GM12875 (cell line): ENCODE data around the gene PPRC1.
A peak's percentile ranks its signal among the peaks of the same experiment; 100 is the strongest.

ENCODE experiments used
- H3K4me3 ChIP-seq: one replicate; pipeline ENCODE4 v1.5.1; 2011; ENCODE audit warnings: low read depth, low read length, control low read depth
- TF ChIP-seq, protein P1 (sequence below): IDR thresholded peaks from 2 replicates; pipeline ENCODE4 v1.5.1; 2011; ENCODE audit warnings: low read depth, mild to moderate bottlenecking, control low read depth, inconsistent platforms, low read length, moderate library complexity, borderline replicate concordance; ENCODE audit not compliant: insufficient read depth

PPRC1 gene

DNA sequence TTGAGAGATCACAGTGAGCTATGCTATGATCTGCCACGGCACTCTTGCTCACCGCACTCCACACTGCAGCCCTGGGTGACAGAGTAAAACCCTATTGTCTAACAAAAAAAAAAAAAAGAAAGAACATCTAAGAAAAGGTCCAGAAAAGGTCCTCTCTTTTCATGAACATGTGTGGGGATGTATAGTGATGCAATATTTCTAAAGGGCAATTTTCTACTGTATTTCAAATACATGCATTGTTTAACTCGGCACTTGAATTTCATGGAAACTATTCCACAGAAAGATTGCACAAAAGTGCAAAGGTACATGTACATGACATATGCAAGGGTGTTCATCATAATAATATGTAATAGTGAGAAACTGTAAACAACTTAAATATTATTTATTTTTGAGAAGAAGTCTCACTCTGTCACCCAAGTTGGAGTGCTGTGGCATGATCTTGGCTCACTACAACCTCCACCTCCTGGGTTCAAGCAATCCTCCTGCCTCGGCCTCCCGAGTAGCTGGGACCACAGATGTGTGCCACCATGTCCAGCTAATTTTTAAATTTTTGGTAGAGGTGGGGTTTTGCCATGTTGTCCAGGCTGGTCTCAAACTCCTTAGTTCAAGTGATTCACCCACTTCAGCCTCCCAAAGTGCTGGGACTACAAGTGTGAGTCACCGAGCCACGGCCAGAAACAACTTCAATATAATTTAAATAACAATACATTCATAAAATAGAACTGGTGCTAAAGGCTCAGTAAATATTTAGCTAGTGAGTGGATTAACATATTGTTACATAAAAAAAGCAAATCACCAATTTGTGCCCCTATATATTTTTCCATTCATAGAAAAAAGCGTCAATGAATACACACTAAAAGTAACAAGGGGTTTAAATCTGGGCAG, 1.3 kb upstream of the PPRC1 start:
- TF ChIP-seq, protein P1, sequence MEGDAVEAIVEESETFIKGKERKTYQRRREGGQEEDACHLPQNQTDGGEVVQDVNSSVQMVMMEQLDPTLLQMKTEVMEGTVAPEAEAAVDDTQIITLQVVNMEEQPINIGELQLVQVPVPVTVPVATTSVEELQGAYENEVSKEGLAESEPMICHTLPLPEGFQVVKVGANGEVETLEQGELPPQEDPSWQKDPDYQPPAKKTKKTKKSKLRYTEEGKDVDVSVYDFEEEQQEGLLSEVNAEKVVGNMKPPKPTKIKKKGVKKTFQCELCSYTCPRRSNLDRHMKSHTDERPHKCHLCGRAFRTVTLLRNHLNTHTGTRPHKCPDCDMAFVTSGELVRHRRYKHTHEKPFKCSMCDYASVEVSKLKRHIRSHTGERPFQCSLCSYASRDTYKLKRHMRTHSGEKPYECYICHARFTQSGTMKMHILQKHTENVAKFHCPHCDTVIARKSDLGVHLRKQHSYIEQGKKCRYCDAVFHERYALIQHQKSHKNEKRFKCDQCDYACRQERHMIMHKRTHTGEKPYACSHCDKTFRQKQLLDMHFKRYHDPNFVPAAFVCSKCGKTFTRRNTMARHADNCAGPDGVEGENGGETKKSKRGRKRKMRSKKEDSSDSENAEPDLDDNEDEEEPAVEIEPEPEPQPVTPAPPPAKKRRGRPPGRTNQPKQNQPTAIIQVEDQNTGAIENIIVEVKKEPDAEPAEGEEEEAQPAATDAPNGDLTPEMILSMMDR: no peak
- no peak overlapping the region for H3K4me3 ChIP-seq

DNA sequence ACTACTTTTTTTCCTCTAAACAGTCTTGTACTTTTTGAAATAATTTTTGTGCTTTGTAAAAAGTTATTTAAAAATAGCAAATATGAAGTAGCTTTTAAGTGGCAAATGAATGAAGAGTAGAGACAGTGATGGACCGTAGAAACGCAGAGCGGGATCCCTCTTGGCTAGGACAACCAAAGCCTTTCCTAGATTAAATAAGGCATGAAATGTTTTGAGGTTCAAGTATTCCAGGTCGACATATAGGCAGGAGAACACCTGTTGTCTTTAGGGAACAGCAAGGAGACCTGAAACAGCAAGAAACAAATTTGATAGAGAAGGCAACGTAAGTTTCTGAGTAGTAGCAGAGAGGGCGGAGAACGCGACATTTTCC, 662 bp upstream of the PPRC1 start:
- no peak overlapping the region for H3K4me3 ChIP-seq
- TF ChIP-seq, protein P1: no peak

DNA sequence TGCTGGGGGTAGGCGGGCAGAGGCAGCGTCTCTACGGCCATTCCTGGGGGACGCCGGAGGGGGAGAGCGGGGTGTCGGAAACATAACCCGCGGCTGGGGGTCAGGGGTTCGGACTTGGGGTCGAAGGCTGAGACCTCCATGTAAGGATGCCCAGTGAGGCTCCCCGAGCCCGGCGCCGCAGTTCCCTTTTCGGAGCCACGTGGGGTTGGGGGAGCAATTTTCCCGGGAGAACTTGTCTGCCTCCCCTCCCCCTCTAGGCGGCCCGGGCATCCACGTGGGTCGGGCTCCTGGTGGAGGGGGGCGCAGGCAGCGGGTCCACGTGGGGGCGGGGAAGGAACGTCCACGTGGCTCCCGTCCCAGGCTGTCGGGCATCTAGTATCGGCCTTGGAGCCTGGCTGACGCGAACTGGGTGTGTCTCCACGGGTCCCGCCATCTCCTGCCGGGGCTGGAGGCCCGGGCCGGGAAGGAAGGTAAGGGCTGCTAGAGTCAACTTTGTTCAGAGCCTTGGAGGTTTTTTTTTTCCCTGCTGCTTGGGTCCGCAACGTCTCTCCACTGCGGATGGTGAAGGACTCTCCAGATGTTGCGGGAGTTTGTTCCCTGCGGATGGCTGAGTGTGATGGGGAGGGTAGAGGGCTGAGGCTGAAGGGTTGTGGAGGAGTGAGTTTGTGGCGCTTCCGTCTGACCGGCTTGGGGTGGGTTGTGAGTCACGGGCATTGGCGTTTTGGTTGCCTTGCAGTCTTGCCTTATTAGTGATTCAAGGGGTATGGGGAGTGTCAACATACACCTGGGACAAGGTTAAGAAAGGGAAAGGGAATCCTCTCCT, 744 bp downstream of the PPRC1 start:
- H3K4me3 ChIP-seq: peak overlapping the region; percentile 99
- TF ChIP-seq, protein P1: no peak

DNA sequence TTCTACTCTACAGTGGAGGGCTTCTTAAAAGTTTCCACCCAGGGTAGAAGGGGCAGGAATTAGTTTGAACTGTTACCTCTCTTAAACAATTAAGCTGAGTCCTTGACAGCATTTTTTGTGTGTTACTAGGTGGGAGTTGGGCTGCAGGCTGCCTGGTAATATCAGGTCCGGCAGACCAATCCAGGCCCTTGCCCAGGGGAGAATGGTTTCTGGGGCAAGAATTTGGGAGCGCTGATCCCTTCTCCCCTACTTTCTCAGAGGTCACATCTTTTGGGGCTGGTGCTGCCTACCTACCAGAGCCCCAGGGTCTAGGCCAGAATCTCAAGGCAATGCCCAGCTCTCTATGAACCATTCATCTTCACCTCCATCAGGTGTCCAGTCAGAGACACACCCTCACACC, 1.6 kb downstream of the PPRC1 start:
- peak overlapping the region; percentile 99 for H3K4me3 ChIP-seq
- TF ChIP-seq, protein P1: no peak

DNA sequence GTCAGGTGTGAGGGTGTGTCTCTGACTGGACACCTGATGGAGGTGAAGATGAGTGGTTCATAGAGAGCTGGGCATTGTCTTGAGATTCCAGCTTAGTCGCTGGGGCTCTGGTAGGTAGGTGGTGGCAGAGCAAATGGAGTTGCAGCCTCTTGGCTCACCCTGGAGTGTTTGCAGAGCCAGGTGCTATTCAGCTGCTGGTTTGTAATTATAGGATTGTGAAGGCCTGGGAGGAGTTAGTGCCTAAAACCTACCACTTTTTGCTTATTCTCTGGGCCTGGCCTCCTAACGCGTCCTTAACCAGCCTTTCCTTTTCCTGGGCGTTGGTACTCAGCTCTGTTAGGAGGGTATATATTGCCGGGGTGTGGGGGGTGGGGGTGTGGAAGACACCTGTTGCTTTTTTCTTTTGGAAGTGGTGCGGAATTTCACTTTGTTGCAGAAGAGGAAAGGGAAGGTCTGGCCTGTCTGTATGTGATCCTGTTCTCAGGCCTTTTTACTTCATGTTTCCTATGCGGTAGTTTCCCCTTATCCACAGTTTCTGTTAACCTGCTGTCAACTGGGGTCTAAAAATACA, 3.2 kb downstream of the PPRC1 start:
- TF ChIP-seq, protein P1: no peak
- H3K4me3 ChIP-seq: no peak overlapping the region

DNA sequence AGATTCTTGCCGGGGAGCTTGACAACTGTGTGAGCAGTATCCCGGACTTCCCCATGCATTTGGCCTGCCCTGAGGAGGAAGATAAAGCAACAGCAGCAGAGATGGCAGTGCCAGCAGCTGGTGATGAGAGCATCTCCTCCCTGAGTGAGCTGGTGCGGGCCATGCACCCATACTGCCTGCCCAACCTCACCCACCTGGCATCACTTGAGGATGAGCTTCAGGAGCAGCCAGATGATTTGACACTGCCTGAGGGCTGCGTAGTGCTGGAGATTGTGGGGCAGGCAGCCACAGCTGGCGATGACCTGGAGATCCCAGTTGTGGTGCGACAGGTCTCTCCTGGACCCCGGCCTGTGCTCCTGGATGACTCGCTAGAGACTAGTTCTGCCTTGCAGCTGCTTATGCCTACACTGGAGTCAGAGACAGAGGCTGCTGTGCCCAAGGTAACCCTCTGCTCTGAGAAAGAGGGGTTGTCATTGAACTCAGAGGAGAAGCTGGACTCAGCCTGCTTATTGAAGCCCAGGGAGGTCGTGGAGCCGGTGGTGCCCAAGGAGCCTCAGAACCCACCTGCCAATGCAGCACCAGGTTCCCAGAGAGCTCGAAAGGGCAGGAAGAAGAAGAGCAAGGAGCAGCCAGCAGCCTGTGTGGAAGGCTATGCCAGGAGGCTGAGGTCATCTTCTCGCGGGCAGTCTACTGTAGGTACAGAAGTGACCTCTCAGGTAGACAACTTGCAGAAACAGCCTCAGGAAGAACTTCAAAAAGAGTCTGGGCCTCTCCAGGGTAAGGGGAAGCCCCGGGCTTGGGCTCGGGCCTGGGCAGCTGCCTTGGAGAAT, 6.7 kb downstream of the PPRC1 start:
- H3K4me3 ChIP-seq: no peak overlapping the region
- TF ChIP-seq, protein P1: no peak
